IPS-NIHi7 (cell line): ENCODE results near the gene POLR1B.
"Not testable (repeated sequence)": the region's sequence is repeated elsewhere in the genome, so short reads cannot be mapped to it uniquely, and the experiment has no call there.

Experiments used
- DNase-seq: peaks from one replicate; pipeline ENCODE4 v3.0.0; 2012; ENCODE audit warnings: mixed read lengths; ENCODE audit errors: extremely low spot score

Gene POLR1B

GRCh38 chr2:112601754-112602153 lies 59.5 kb downstream of the POLR1B start:
- DNase-seq = no peak

GRCh38 chr2:112602917-112603316 lies 60.7 kb downstream of the POLR1B start:
- DNase-seq = no peak

- DNase-seq = no peak
Measured at GRCh38 chr2:112603731-112604130, 61.5 kb downstream of the POLR1B start.

- no peak for DNase-seq
Measured at GRCh38 chr2:112604952-112605351, 62.7 kb downstream of the POLR1B start.

GRCh38 chr2:112605926-112606325 lies 63.7 kb downstream of the POLR1B start:
- no peak for DNase-seq

GRCh38 chr2:112606547-112606946 lies 64.3 kb downstream of the POLR1B start:
- no peak for DNase-seq

- DNase-seq = no peak
Measured at GRCh38 chr2:112607680-112608438, 65.6 kb downstream of the POLR1B start.

- DNase-seq = not testable (repeated sequence)
Measured at GRCh38 chr2:112609320-112609719, 67.1 kb downstream of the POLR1B start.

- not testable (repeated sequence) for DNase-seq
Measured at GRCh38 chr2:112612283-112612682, 70.0 kb downstream of the POLR1B start.

GRCh38 chr2:112614201-112614840 lies 72.1 kb downstream of the POLR1B start:
- DNase-seq = no peak

- DNase-seq = no peak
Measured at GRCh38 chr2:112615051-112615450, 72.8 kb downstream of the POLR1B start.

- DNase-seq = not testable (repeated sequence)
Measured at GRCh38 chr2:112615798-112616197, 73.5 kb downstream of the POLR1B start.

GRCh38 chr2:112618383-112618782 lies 76.1 kb downstream of the POLR1B start:
- DNase-seq = no peak

- DNase-seq = no peak
Measured at GRCh38 chr2:112621790-112622527, 79.7 kb downstream of the POLR1B start.

GRCh38 chr2:112622528-112622849 lies 80.2 kb downstream of the POLR1B start:
- no peak for DNase-seq

- DNase-seq = no peak
Measured at GRCh38 chr2:112623913-112624777, 81.9 kb downstream of the POLR1B start.

GRCh38 chr2:112625474-112626114 lies 83.3 kb downstream of the POLR1B start:
- no peak for DNase-seq

- DNase-seq = peak; percentile 71
Measured at GRCh38 chr2:112626604-112627059, 84.4 kb downstream of the POLR1B start.
